Sigmoid colon (tissue), 7 donors: ENCODE data around the gene SPOCK2. TPM values are rescaled to one million over a fixed set of nuclear protein-coding genes. Genes with fewer than 3 reads are reported as not detected.

Source experiments
- DNase-seq: peaks from one replicate; pipeline ENCODE4 v3.0.0-alpha.2; 2019
- H3K27ac ChIP-seq, 4 donors: fragments of 200-600 bp; sonication (generic); one replicate each; pipeline ENCODE4 v1.5.1; 2016 to 2019; ENCODE audit warnings: mild to moderate bottlenecking in 1 of 4
- H3K27me3 ChIP-seq, 3 donors: fragments of 200-600 bp; sonication (generic); one replicate each; pipeline ENCODE4 v1.5.1; 2019; ENCODE audit warnings: mild to moderate bottlenecking in 1 of 3
- H3K36me3 ChIP-seq, 4 donors: fragments of 200-600 bp; sonication (generic); one replicate each; pipeline ENCODE4 v1.5.1; 2016 to 2019
- H3K4me1 ChIP-seq, 4 donors: fragments of 200-600 bp; sonication (generic); one replicate each; pipeline ENCODE4 v1.5.1; 2017 to 2019
- H3K4me3 ChIP-seq, 4 donors: fragments of 200-600 bp; sonication (generic); one replicate each; pipeline ENCODE4 v1.5.1; 2017 to 2019; ENCODE audit warnings: mild to moderate bottlenecking in 2 of 4, moderate library complexity in 1 of 4
- H3K9me3 ChIP-seq, 4 donors: fragments of 200-600 bp in 3 of 4; sonication (generic) in 3 of 4; one replicate each; pipeline versions ENCODE4 v1.5.1 to v1.6.1; 2013 to 2019
- EP300 ChIP-seq, 4 donors: sonication (generic); formaldehyde crosslinking; IDR thresholded peaks; one replicate each; pipeline ENCODE4 v1.6.1; 2017; ENCODE audit warnings: antibody characterized with exemption in 4 of 4
- POLR2A ChIP-seq, 2 donors: fragments of 450-650 bp; IDR thresholded peaks; one replicate each; pipeline ENCODE4 v1.6.1; 2016; ENCODE audit warnings: antibody characterized with exemption in 2 of 2, mild to moderate bottlenecking in 2 of 2, moderate library complexity in 2 of 2
- POLR2AphosphoS5 ChIP-seq, 4 donors: sonication (generic); formaldehyde crosslinking; IDR thresholded peaks; one replicate each; pipeline ENCODE4 v1.6.1; 2017; ENCODE audit warnings: antibody characterized with exemption in 4 of 4
- WGBS, 2 donors: extraction: QIAGEN DNeasy Blood & Tissue Kit; methylation state at CpG; one replicate each; pipeline ENCODE4 v1.1.7; 2013; 5-methylcytosine and 5-hydroxymethylcytosine counted together
- intact Hi-C: fragments of 100-400 bp; cut with DNase I; formaldehyde crosslinking; loops from one replicate; pipeline ENCODE4 v1.15.1; 2023
- polyA plus RNA-seq, 3 donors: library from polyadenylated mRNA; stranded (reverse); fragments of 200-250 nt; gene quantifications; one replicate each; pipeline ENCODE4 v1.2.3, GENCODE V29; 2013
- total RNA-seq, 4 donors: library from RNA; depleted of rRNA; stranded (reverse); fragments of >200 nt; gene quantifications; one replicate each; pipeline ENCODE4 v1.1.0, GENCODE V29; 2016
- TF ChIP-seq, protein P1 (sequence below), 4 experiments: fragments of 450-650 bp in 3 of 4; fragments of 200-600 bp in 1 of 4; IDR thresholded peaks; one replicate each; pipeline ENCODE4 v1.5.1; 2016 to 2019; ENCODE audit warnings: antibody characterized with exemption in 4 of 4, mild to moderate bottlenecking in 3 of 4, moderate library complexity in 2 of 4
- donor health status: healthy with polysubstance abuse.
- donor health status: Bipolar disorder and iron deficiency.
- donor health status: healthy.

Gene SPOCK2
- total and polyA plus RNA-seq, 7 donors: 0.60 to 59.5 (median 7.8) TPM

GRCh38 chr10:72065439-72066025 lies 22.8 kb downstream of the SPOCK2 start:
- WGBS, 2 donors: 57 to 78% methylated on average over 13 of the region's 13 CpGs

GRCh38 chr10:72063703-72064391 lies 24.5 kb downstream of the SPOCK2 start:
- Histone ChIP-seq H3K9me3 (no peaks in the 10 kb centered on the region), H3K4me3 (no peak overlapping the region), H3K27ac (no peak overlapping the region), H3K27me3 (no peaks in the 10 kb centered on the region), H3K36me3 (no peaks in the 10 kb centered on the region), H3K4me1 (peaks cover 0 to 9% (median 0%) of the 10 kb centered on the region in 4 donors)
- 58 to 81% methylated on average over 9 of the region's 9 CpGs for WGBS, 2 donors
- DNase-seq: no peak
- TF ChIP-seq, protein P1, sequence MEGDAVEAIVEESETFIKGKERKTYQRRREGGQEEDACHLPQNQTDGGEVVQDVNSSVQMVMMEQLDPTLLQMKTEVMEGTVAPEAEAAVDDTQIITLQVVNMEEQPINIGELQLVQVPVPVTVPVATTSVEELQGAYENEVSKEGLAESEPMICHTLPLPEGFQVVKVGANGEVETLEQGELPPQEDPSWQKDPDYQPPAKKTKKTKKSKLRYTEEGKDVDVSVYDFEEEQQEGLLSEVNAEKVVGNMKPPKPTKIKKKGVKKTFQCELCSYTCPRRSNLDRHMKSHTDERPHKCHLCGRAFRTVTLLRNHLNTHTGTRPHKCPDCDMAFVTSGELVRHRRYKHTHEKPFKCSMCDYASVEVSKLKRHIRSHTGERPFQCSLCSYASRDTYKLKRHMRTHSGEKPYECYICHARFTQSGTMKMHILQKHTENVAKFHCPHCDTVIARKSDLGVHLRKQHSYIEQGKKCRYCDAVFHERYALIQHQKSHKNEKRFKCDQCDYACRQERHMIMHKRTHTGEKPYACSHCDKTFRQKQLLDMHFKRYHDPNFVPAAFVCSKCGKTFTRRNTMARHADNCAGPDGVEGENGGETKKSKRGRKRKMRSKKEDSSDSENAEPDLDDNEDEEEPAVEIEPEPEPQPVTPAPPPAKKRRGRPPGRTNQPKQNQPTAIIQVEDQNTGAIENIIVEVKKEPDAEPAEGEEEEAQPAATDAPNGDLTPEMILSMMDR (IDR thresholded peaks at IDR 0.05): no peak
- TF ChIP-seq EP300 (IDR thresholded peaks at IDR 0.05) (no peak), POLR2AphosphoS5 (IDR thresholded peaks at IDR 0.05) (no peak), POLR2A (IDR thresholded peaks at IDR 0.05) (no peak)
- intact Hi-C loops: no loop called here

More at GRCh38 chr10:72065439-72066025, 22.8 kb downstream of the SPOCK2 start:
- no peaks in the 10 kb centered on the region for H3K27me3 ChIP-seq
- no peak overlapping the region for H3K4me3 ChIP-seq
- intact Hi-C loops: no loop called here
- TF ChIP-seq POLR2A (IDR thresholded peaks at IDR 0.05): no peak
- no peak for TF ChIP-seq POLR2AphosphoS5 (IDR thresholded peaks at IDR 0.05)
- TF ChIP-seq, protein P1 (IDR thresholded peaks at IDR 0.05): no peak
- TF ChIP-seq EP300 (IDR thresholded peaks at IDR 0.05): no peak
- H3K9me3 ChIP-seq: no peaks in the 10 kb centered on the region
- peaks cover 0 to 9% (median 0%) of the 10 kb centered on the region in 4 donors for H3K4me1 ChIP-seq
- no peak overlapping the region for H3K27ac ChIP-seq
- no peaks in the 10 kb centered on the region for H3K36me3 ChIP-seq
- no peak for DNase-seq

GRCh38 chr10:72062832-72063702 lies 25.3 kb downstream of the SPOCK2 start:
- Histone ChIP-seq H3K4me3 (no peak overlapping the region), H3K4me1 (peaks cover 0 to 7% (median 0%) of the 10 kb centered on the region in 4 donors), H3K36me3 (no peaks in the 10 kb centered on the region), H3K27me3 (no peaks in the 10 kb centered on the region), H3K9me3 (no peaks in the 10 kb centered on the region), H3K27ac (no peak overlapping the region)
- no peak for DNase-seq
- WGBS, 2 donors: 91 to 93% methylated on average over 29 of the region's 29 CpGs
- intact Hi-C loops: no loop called here
- no peak for TF ChIP-seq POLR2A (IDR thresholded peaks at IDR 0.05)
- TF ChIP-seq EP300 (IDR thresholded peaks at IDR 0.05): no peak
- TF ChIP-seq POLR2AphosphoS5 (IDR thresholded peaks at IDR 0.05): no peak
- TF ChIP-seq, protein P1 (IDR thresholded peaks at IDR 0.05): no peak

- no peak for DNase-seq
- H3K4me1 ChIP-seq: peaks cover 0 to under 1% (median 0%) of the 10 kb centered on the region in 4 donors
- H3K27me3 ChIP-seq: no peaks in the 10 kb centered on the region
- TF ChIP-seq POLR2A (IDR thresholded peaks at IDR 0.05) (no peak), EP300 (IDR thresholded peaks at IDR 0.05) (no peak), POLR2AphosphoS5 (IDR thresholded peaks at IDR 0.05) (no peak)
- TF ChIP-seq, protein P1 (IDR thresholded peaks at IDR 0.05): no peak
- no peak overlapping the region for H3K27ac ChIP-seq
- H3K9me3 ChIP-seq: no peaks in the 10 kb centered on the region
- no peaks in the 10 kb centered on the region for H3K36me3 ChIP-seq
- intact Hi-C loops: no loop called here
- 94 to 95% methylated on average over 10 of the region's 10 CpGs for WGBS, 2 donors
- no peak overlapping the region for H3K4me3 ChIP-seq
These were observed 26.0 kb downstream of the SPOCK2 start for GRCh38 chr10:72062382-72062781.
